ENCODE measurements around the gene SBNO2. TPM values are rescaled to one million over a fixed set of nuclear protein-coding genes. Genes with fewer than 3 reads are reported as not detected.
A peak's percentile ranks its signal among the peaks of the same experiment; 100 is the strongest.

The SBNO2 gene
- total and polyA plus RNA-seq, 10 donors: 16.2 to 230 (median 112) TPM

GRCh38 chr19:1113986-1114483 lies 60.0 kb downstream of the SBNO2 start:
- 88 to 93% (median 91%) methylated on average over 13 to 25 of the region's 25 CpGs for WGBS, 5 donors
- H3K9me3 ChIP-seq: no peaks in the 10 kb centered on the region
- peak overlapping the region in 7 of 8 donors; percentile 71 to 85 (median 81) for H3K27ac ChIP-seq
- TF ChIP-seq POLR2AphosphoS5 (IDR thresholded peaks at IDR 0.05) (peak in 2 of 3 donors; percentile 17 to 80), CTCF (IDR thresholded peaks at IDR 0.05 in 8 of 11, conservative IDR thresholded peaks at IDR 0.05 in 3 of 11) (no peak)
- peaks cover 12 to 57% (median 25%) of the 10 kb centered on the region in 6 donors for H3K4me1 ChIP-seq
- no peaks in the 10 kb centered on the region for H3K27me3 ChIP-seq (replicated peaks in 1 of 7)
- DNase-seq: peak; percentile 81
- intact Hi-C loops (cut with DNase I; ENCODE audit: low total_unique reads): loop anchor here (5.0 kb wide), 1 partner anchor 78 kb away; no protein-coding TSS in a partner anchor
- H3K4me3 ChIP-seq: no peak overlapping the region
- peaks cover 10 to 100% (median 95%) of the 10 kb centered on the region in 6 donors for H3K36me3 ChIP-seq

GRCh38 chr19:1113030-1113985 lies 60.8 kb downstream of the SBNO2 start:
- Histone ChIP-seq H3K27ac (peak overlapping the region in 7 of 8 donors; percentile 71 to 85 (median 81)), H3K36me3 (peaks cover 10 to 100% (median 94%) of the 10 kb centered on the region in 6 donors), H3K4me1 (peaks cover 12 to 60% (median 25%) of the 10 kb centered on the region in 6 donors), H3K4me3 (peak overlapping the region in 1 of 8 donors; percentile 39), H3K27me3 (replicated peaks in 1 of 7) (no peaks in the 10 kb centered on the region), H3K9me3 (no peaks in the 10 kb centered on the region)
- intact Hi-C loops (cut with DNase I; ENCODE audit: low total_unique reads): loop anchor here (5.0 kb wide), 1 partner anchor 79 kb away; no protein-coding TSS in a partner anchor
- 31 to 47% (median 34%) methylated on average over 29 to 44 of the region's 44 CpGs for WGBS, 5 donors
- peak; percentile 77 to 92 (median 86) for TF ChIP-seq POLR2AphosphoS5 (IDR thresholded peaks at IDR 0.05)
- TF ChIP-seq POLR2A (IDR thresholded peaks at IDR 0.05): no peak
- peak; percentile 65 to 96 (median 93) for TF ChIP-seq CTCF (IDR thresholded peaks at IDR 0.05 in 8 of 11, conservative IDR thresholded peaks at IDR 0.05 in 3 of 11)
- peak; percentile 96 for DNase-seq

- Histone ChIP-seq H3K4me3 (no peak overlapping the region), H3K27ac (peak overlapping the region in 7 of 8 donors; percentile 71 to 85 (median 81)), H3K9me3 (no peaks in the 10 kb centered on the region), H3K4me1 (peaks cover 12 to 66% (median 28%) of the 10 kb centered on the region in 6 donors), H3K27me3 (replicated peaks in 1 of 7) (no peaks in the 10 kb centered on the region), H3K36me3 (peaks cover 10 to 100% (median 94%) of the 10 kb centered on the region in 6 donors)
- intact Hi-C loops (cut with DNase I; ENCODE audit: low total_unique reads): loop anchor here (5.0 kb wide), 1 partner anchor 80 kb away; no protein-coding TSS in a partner anchor
- WGBS, 5 donors: 78 to 90% (median 82%) methylated on average over 42 to 71 of the region's 71 CpGs
- DNase-seq: peak; percentile 80
- peak in 2 of 3 donors; percentile 31 to 81 for TF ChIP-seq POLR2AphosphoS5 (IDR thresholded peaks at IDR 0.05)
- no peak for TF ChIP-seq CTCF (IDR thresholded peaks at IDR 0.05 in 8 of 11, conservative IDR thresholded peaks at IDR 0.05 in 3 of 11)
Measured at GRCh38 chr19:1112268-1113029, 61.6 kb downstream of the SBNO2 start.

All from spleen (tissue), 11 donors.